Choroid plexus epithelial cell (primary cell): ENCODE data around the gene MAN1B1.
A peak's percentile ranks its signal among the peaks of the same experiment; 100 is the strongest.

Experiments used
- DNase-seq: peaks from one replicate; pipeline ENCODE4 v3.0.0-alpha.2; 2010; ENCODE audit warnings: low read depth
- H3K4me3 ChIP-seq: 2 replicates; pipeline ENCODE4 v1.5.1; 2011; ENCODE audit warnings: low read depth, mild to moderate bottlenecking, control low read depth, low read length, moderate library complexity
- TF ChIP-seq, protein P1 (sequence below): conservative IDR thresholded peaks from 2 replicates; pipeline ENCODE4 v1.5.1; 2011; ENCODE audit warnings: low read depth, mild to moderate bottlenecking, control low read depth, inconsistent platforms, low read length, moderate library complexity

MAN1B1 gene

DNA sequence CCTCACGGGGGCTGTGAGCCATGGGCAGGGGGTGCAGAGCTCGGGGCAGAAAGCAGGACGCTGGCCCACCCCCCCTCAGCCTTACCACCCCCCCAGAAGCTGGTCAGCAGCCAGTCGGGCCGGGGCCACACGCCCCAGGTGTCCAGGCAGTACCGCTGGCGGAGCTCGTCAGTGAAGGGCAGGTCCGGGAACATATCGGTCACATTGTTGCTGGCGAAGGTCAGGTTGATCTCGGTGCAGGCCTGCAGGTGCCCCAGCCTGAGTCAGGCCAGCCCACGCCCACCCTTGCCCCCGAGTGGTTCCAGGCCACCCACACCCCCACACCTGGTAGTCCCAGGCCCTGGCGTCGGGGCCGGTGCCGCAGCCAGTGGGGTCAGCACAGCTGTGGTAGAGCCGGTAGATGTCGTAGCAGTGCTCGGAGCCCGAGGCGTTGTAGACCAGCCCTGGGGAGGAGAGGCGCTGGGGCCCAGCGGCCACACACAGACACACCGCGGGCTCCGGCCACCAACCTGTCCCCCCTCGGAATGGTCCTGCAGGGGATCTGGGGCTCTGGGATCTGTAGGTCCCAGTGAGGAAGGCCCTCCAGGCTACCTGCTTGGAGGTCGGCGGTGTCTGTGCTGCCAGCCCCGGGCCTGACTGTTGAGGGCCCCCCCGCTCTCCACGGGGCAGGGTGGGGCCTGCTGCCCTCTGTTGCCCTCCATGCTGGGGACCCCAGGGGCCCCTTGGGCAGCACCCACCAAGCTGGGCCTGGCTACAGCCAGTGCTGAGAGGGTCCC is 25.2 kb downstream of the MAN1B1 start:
- TF ChIP-seq, protein P1, sequence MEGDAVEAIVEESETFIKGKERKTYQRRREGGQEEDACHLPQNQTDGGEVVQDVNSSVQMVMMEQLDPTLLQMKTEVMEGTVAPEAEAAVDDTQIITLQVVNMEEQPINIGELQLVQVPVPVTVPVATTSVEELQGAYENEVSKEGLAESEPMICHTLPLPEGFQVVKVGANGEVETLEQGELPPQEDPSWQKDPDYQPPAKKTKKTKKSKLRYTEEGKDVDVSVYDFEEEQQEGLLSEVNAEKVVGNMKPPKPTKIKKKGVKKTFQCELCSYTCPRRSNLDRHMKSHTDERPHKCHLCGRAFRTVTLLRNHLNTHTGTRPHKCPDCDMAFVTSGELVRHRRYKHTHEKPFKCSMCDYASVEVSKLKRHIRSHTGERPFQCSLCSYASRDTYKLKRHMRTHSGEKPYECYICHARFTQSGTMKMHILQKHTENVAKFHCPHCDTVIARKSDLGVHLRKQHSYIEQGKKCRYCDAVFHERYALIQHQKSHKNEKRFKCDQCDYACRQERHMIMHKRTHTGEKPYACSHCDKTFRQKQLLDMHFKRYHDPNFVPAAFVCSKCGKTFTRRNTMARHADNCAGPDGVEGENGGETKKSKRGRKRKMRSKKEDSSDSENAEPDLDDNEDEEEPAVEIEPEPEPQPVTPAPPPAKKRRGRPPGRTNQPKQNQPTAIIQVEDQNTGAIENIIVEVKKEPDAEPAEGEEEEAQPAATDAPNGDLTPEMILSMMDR = no peak
- H3K4me3 ChIP-seq = no peak overlapping the region
- no peak for DNase-seq

DNA sequence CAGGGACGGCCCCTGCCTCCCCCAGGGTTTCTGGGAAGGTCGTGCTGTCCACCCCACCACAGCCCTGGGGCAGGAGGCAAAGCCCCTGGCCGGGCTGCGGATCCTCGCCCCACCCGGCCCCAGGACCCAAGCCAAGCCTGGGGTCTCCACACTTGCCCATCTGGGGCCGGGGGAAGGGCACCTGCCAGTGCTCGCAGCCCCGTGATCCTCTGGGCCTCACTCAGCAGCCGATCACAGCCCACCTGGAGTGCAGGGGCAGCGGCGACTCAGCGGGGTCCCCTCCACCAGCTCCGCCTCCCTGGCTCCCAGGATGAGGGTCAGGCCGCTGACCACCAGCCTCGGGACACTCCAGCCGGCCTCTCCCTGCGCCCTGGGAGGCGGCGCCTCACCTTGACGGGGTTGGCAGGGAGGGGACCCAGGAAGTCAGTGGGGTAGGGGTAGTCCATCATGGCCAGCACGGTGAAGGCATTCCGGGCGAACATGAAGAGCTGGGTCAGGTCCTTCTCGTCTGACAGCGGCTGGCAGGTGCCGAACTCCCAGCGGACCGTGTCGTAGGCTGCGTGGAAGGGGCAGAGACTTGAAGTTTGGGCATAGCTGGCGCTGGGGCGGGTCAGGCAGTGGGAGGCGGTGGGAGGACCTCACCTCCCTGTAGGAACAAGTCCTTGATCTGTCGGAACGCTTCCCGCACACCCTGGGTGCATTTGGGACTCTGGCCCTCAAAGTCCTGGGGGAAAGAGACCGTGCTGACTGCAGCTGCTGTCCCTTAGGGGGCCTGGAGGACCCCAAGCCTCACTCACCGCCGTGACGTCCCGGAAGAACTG is 26.0 kb downstream of the MAN1B1 start:
- no peak overlapping the region for H3K4me3 ChIP-seq
- TF ChIP-seq, protein P1 = no peak

DNA sequence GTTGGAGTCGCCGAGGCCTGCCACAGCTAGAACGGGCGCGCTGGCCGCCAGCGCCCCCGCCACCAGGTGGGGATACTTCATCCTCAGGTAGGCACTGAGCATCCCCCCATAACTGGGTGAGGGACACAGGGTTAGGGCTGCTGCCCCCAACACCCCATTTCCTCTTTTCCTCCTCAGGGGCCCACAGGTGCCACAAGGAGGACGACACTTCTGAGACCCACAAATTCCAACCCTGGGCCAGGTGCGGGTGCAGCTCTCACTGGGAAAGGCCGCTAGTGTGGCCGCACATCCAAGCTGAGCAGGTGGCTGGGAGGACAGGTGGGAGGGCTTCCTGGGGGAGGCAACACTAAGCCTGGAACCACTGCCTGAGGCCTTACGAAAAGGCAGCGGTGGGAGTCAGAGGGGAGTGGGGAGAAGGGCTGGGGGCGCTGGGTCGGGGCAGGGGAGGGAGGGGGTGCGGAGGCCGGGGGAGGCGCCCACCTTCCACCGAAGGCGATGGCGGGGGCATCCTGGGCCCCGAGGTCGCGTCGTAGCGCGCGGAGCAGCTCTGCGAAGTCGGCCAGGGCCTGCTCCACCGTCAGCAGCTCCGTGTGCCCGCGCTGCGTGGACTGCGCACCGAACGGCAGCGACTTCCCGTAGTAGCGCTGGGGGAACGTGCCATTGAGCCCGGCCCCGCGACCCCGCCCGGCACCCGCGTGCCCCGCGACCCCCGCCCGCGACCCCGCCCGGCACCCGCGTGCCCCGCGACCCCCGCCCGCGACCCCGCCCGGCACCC is 26.8 kb downstream of the MAN1B1 start:
- DNase-seq = peak; percentile 9
- peak overlapping the region; percentile 37 for H3K4me3 ChIP-seq
- TF ChIP-seq, protein P1 = no peak

More for the DNA sequence above, 26.0 kb downstream of the MAN1B1 start:
- no peak for DNase-seq

DNA sequence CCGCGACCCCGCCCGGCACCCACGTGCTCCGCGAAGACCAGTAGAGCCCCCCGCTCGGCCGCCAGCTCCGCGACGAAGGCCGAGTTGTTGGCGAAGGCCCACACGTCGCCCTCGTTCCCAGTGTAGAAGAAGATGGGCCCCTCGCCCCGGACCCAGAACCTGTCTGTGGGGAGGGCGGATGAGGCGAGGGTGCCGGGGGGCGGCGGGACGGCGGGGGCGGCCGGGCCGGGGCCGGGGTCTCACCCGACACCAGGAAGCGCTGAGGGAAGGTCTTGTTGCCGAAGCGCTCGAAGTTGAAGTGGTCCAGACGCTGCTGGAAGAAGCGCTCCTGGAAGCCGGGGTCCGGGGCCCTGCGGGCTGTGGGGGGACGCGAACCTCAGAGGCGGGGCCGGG is 27.4 kb downstream of the MAN1B1 start:
- no peak for DNase-seq
- H3K4me3 ChIP-seq = peak overlapping the region; percentile 56
- TF ChIP-seq, protein P1 = no peak

DNA sequence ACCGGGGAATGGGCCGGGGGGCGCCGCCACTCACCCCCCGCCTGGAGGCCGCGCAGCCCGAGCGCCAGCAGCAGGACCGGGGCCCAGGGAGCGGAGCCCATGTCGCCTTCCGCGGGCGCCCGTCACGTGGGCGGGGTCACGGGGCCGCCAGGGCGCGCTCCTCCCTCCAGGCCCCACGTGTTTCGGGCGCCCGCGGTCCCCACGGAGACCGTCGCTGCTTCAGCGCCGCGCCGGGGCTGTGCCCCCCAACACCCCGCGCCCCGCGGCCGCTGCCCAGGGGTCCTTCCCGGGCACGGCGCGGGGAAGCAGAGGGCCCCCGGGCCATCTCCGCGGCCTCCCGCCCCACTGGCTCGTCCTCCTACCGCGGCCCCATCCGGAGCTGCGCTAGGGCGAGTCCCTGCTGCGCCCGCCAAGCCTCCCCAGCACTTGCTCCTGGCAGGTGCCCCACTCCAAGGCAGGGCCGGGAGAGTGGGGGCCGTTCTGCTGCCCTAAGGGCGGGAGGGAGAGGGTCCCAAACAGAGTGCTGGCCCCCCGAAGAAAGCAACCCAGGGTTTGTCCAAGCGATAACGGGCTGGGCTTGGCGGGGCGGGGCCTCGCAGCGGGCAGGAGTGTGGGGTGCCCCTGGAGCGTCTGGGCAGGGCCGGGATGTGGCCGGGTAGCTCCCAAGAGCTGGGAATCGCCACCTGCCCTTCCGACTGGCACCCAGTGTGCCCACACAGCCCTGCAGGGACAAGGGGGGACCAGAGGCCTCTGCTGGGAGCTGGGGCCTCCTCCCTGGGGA is 28.0 kb downstream of the MAN1B1 start, which contains the start of gene DPP7:
DPP7 (minus strand) TSS at position 121 of the 781 bp plus-strand sequence; CDS start at position 101, 20 bp downstream.
- TF ChIP-seq, protein P1 = no peak
- H3K4me3 ChIP-seq = peak within 1 kb of the TSS; percentile 56
- peak; percentile 24 for DNase-seq

DNA sequence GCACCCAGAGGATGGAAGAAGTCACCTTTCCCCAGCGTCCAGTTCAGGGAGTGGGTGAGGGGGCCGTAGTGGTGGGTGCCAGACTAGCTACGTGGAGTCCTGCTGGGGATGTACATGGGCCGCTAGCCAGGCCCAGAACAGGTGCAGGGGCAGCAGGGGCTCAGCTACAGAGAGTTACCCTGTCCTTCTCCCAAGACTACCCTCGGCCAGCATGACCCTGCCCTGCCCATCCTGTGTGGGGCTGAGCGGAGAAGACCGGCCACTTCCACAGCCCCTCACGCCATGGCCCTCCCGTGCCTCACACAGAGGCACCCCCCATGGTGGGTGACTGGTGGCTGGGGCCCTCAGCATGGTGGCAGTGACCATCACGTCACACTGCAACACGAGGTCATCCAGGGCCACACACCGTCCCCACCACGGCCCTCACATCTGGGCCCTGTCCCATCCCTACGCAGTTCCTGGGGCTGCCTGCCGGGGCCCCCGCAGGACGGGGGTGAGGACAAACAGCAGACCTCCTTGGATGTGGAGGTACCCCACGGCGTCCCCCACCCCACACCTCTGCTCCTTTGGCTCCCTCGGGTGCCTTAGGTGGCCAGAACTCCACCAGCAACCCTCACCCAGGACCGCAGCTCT is 28.7 kb downstream of the MAN1B1 start:
- TF ChIP-seq, protein P1 = no peak
- DNase-seq = no peak
- H3K4me3 ChIP-seq = no peak overlapping the region
